ENCODE results near the gene KCNN3.

KCNN3 gene

GRCh38 chr1:154741327-154741726 lies 128.8 kb downstream of the KCNN3 start:
- peaks cover 13% of the 10 kb centered on the region for H3K27me3 ChIP-seq (ENCODE audit: control insufficient read depth, insufficient read depth, low read length)
- H3K4me3 ChIP-seq (ENCODE audit: low read length): no peak overlapping the region
- H3K36me3 ChIP-seq (ENCODE audit: control insufficient read depth, insufficient read depth, low read length): no peaks in the 10 kb centered on the region
- H3K9me3 ChIP-seq (ENCODE audit: control insufficient read depth, low read length): no peaks in the 10 kb centered on the region
- no peak overlapping the region for H3K9ac ChIP-seq (ENCODE audit: low read length)
- H3K4me1 ChIP-seq (ENCODE audit: control insufficient read depth, insufficient read depth, low read length): no peaks in the 10 kb centered on the region

DNA sequence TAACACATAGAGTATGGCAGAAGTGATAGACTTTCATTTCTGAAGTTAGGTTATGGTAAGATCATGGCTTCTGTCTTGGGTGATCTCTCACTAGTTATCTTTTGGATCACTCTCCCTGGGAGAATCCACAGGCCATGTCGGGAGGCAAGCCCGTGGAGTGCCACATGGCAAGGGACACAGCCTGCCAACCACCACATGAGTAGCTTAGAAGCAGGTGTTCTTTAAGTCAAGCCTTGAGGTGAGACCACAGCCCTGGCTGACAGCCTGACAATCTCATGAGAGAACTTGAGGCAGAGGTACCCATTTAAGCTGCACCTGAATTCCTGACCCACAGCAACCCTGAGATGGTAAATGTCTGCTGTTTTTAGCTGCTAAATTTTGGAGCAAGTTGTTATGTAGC lies 130.4 kb downstream of the KCNN3 start:
- H3K9ac ChIP-seq (ENCODE audit: low read length): no peak overlapping the region
- H3K9me3 ChIP-seq (ENCODE audit: control insufficient read depth, low read length): no peaks in the 10 kb centered on the region
- H3K27me3 ChIP-seq (ENCODE audit: control insufficient read depth, insufficient read depth, low read length): peaks cover 13% of the 10 kb centered on the region
- H3K36me3 ChIP-seq (ENCODE audit: control insufficient read depth, insufficient read depth, low read length): no peaks in the 10 kb centered on the region
- H3K4me1 ChIP-seq (ENCODE audit: control insufficient read depth, insufficient read depth, low read length): no peaks in the 10 kb centered on the region
- H3K4me3 ChIP-seq (ENCODE audit: low read length): no peak overlapping the region

- peaks cover 7% of the 10 kb centered on the region for H3K27me3 ChIP-seq (ENCODE audit: control insufficient read depth, insufficient read depth, low read length)
- no peak overlapping the region for H3K4me3 ChIP-seq (ENCODE audit: low read length)
- H3K9me3 ChIP-seq (ENCODE audit: control insufficient read depth, low read length): no peaks in the 10 kb centered on the region
- no peaks in the 10 kb centered on the region for H3K36me3 ChIP-seq (ENCODE audit: control insufficient read depth, insufficient read depth, low read length)
- H3K9ac ChIP-seq (ENCODE audit: low read length): no peak overlapping the region
- no peaks in the 10 kb centered on the region for H3K4me1 ChIP-seq (ENCODE audit: control insufficient read depth, insufficient read depth, low read length)
Measured at GRCh38 chr1:154736841-154737240, 133.2 kb downstream of the KCNN3 start.

DNA sequence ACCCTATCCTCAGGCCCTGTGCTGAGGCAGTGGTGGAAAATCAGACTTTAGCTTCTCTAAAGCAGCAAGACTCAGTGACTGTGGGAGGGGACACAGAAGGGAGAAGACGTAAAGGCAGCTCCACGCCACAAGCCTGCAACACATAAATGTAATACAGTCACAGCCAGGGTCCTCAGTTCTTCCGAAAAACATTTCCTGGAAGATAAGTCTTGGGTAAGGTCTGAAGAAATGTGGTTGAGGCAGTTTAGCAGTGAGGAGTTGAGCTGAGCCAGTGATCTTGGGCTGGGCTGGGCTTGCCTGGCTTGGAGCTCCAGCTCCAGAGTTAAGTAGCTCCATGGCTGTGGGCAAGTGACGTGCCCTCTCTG lies 134.3 kb downstream of the KCNN3 start:
- H3K9me3 ChIP-seq (ENCODE audit: control insufficient read depth, low read length): no peaks in the 10 kb centered on the region
- peaks cover 6% of the 10 kb centered on the region for H3K27me3 ChIP-seq (ENCODE audit: control insufficient read depth, insufficient read depth, low read length)
- peaks cover 7% of the 10 kb centered on the region for H3K4me1 ChIP-seq (ENCODE audit: control insufficient read depth, insufficient read depth, low read length)
- H3K4me3 ChIP-seq (ENCODE audit: low read length): no peak overlapping the region
- H3K9ac ChIP-seq (ENCODE audit: low read length): no peak overlapping the region
- H3K36me3 ChIP-seq (ENCODE audit: control insufficient read depth, insufficient read depth, low read length): no peaks in the 10 kb centered on the region

GRCh38 chr1:154735061-154735803 lies 134.8 kb downstream of the KCNN3 start:
- H3K36me3 ChIP-seq (ENCODE audit: control insufficient read depth, insufficient read depth, low read length): no peaks in the 10 kb centered on the region
- peaks cover 13% of the 10 kb centered on the region for H3K4me1 ChIP-seq (ENCODE audit: control insufficient read depth, insufficient read depth, low read length)
- H3K27me3 ChIP-seq (ENCODE audit: control insufficient read depth, insufficient read depth, low read length): peaks cover 6% of the 10 kb centered on the region
- no peaks in the 10 kb centered on the region for H3K9me3 ChIP-seq (ENCODE audit: control insufficient read depth, low read length)
- no peak overlapping the region for H3K9ac ChIP-seq (ENCODE audit: low read length)
- H3K4me3 ChIP-seq (ENCODE audit: low read length): no peak overlapping the region

DNA sequence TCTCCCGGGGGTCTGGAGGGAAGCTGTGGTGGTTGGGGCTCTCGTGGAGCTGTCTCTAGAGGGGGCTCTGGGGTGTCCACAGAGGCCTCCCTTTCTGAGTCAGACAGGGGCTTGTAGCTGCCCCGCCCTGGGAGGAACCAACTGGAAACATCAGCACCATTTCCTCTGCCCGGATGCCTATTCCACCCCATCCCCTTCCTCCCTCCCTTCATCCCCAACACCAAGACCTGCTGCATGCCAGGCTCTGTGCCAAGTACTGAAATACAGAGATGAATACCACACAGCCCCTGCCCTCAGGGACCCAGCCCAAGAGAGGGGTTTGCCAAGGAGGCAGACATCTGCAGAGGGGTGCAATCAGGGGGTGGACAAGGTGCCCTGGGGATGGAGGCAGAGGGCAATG lies 136.5 kb downstream of the KCNN3 start:
- Histone ChIP-seq H3K27me3 (ENCODE audit: control insufficient read depth, insufficient read depth, low read length) (peaks cover 6% of the 10 kb centered on the region), H3K36me3 (ENCODE audit: control insufficient read depth, insufficient read depth, low read length) (no peaks in the 10 kb centered on the region), H3K4me1 (ENCODE audit: control insufficient read depth, insufficient read depth, low read length) (peaks cover 19% of the 10 kb centered on the region), H3K9me3 (ENCODE audit: control insufficient read depth, low read length) (no peaks in the 10 kb centered on the region), H3K9ac (ENCODE audit: low read length) (no peak overlapping the region), H3K4me3 (ENCODE audit: low read length) (no peak overlapping the region)

- H3K4me3 ChIP-seq (ENCODE audit: low read length): no peak overlapping the region
- no peaks in the 10 kb centered on the region for H3K36me3 ChIP-seq (ENCODE audit: control insufficient read depth, insufficient read depth, low read length)
- H3K27me3 ChIP-seq (ENCODE audit: control insufficient read depth, insufficient read depth, low read length): no peaks in the 10 kb centered on the region
- peak overlapping the region; percentile 20 for H3K9ac ChIP-seq (ENCODE audit: low read length)
- H3K9me3 ChIP-seq (ENCODE audit: control insufficient read depth, low read length): no peaks in the 10 kb centered on the region
- peaks cover 19% of the 10 kb centered on the region for H3K4me1 ChIP-seq (ENCODE audit: control insufficient read depth, insufficient read depth, low read length)
Measured at GRCh38 chr1:154730986-154731489, 139.0 kb downstream of the KCNN3 start.

DNA sequence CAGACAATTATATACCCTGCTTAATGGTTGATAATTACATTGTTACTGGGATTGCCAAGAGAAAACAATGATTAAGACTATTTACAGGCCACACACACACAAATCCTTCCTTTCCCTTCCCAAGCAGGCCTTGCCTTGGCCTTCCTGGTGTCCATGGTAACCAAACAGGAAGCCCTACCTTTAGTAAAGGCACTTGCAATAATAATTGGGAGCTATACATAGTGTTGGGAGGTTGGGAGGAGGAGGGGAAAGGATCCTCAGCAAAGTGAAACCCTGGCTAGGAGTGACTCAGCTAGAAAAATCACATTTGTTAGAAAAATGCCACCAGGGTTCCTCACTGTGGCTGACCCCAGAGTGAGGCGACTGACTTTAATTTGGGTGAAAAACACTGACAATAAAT lies 139.8 kb downstream of the KCNN3 start:
- Histone ChIP-seq H3K9ac (ENCODE audit: low read length) (no peak overlapping the region), H3K4me3 (ENCODE audit: low read length) (no peak overlapping the region), H3K27me3 (ENCODE audit: control insufficient read depth, insufficient read depth, low read length) (no peaks in the 10 kb centered on the region), H3K4me1 (ENCODE audit: control insufficient read depth, insufficient read depth, low read length) (peaks cover 19% of the 10 kb centered on the region), H3K36me3 (ENCODE audit: control insufficient read depth, insufficient read depth, low read length) (no peaks in the 10 kb centered on the region), H3K9me3 (ENCODE audit: control insufficient read depth, low read length) (no peaks in the 10 kb centered on the region)

GRCh38 chr1:154729577-154729976 lies 140.5 kb downstream of the KCNN3 start:
- peaks cover 19% of the 10 kb centered on the region for H3K4me1 ChIP-seq (ENCODE audit: control insufficient read depth, insufficient read depth, low read length)
- H3K27me3 ChIP-seq (ENCODE audit: control insufficient read depth, insufficient read depth, low read length): no peaks in the 10 kb centered on the region
- no peak overlapping the region for H3K9ac ChIP-seq (ENCODE audit: low read length)
- no peaks in the 10 kb centered on the region for H3K9me3 ChIP-seq (ENCODE audit: control insufficient read depth, low read length)
- H3K4me3 ChIP-seq (ENCODE audit: low read length): no peak overlapping the region
- no peaks in the 10 kb centered on the region for H3K36me3 ChIP-seq (ENCODE audit: control insufficient read depth, insufficient read depth, low read length)

- Histone ChIP-seq H3K4me1 (ENCODE audit: control insufficient read depth, insufficient read depth, low read length) (peaks cover 24% of the 10 kb centered on the region), H3K27me3 (ENCODE audit: control insufficient read depth, insufficient read depth, low read length) (no peaks in the 10 kb centered on the region), H3K4me3 (ENCODE audit: low read length) (no peak overlapping the region), H3K9me3 (ENCODE audit: control insufficient read depth, low read length) (no peaks in the 10 kb centered on the region), H3K9ac (ENCODE audit: low read length) (no peak overlapping the region), H3K36me3 (ENCODE audit: control insufficient read depth, insufficient read depth, low read length) (no peaks in the 10 kb centered on the region)
Measured at GRCh38 chr1:154729031-154729442, 141.0 kb downstream of the KCNN3 start.

GRCh38 chr1:154726896-154727753 lies 143.0 kb downstream of the KCNN3 start:
- Histone ChIP-seq H3K4me1 (ENCODE audit: control insufficient read depth, insufficient read depth, low read length) (peaks cover 28% of the 10 kb centered on the region), H3K27me3 (ENCODE audit: control insufficient read depth, insufficient read depth, low read length) (no peaks in the 10 kb centered on the region), H3K36me3 (ENCODE audit: control insufficient read depth, insufficient read depth, low read length) (no peaks in the 10 kb centered on the region), H3K9ac (ENCODE audit: low read length) (no peak overlapping the region), H3K9me3 (ENCODE audit: control insufficient read depth, low read length) (no peaks in the 10 kb centered on the region), H3K4me3 (ENCODE audit: low read length) (no peak overlapping the region)

- Histone ChIP-seq H3K9me3 (ENCODE audit: control insufficient read depth, low read length) (no peaks in the 10 kb centered on the region), H3K27me3 (ENCODE audit: control insufficient read depth, insufficient read depth, low read length) (no peaks in the 10 kb centered on the region), H3K4me1 (ENCODE audit: control insufficient read depth, insufficient read depth, low read length) (peaks cover 28% of the 10 kb centered on the region), H3K4me3 (ENCODE audit: low read length) (no peak overlapping the region), H3K36me3 (ENCODE audit: control insufficient read depth, insufficient read depth, low read length) (no peaks in the 10 kb centered on the region), H3K9ac (ENCODE audit: low read length) (no peak overlapping the region)
Measured at GRCh38 chr1:154726443-154726842, 143.6 kb downstream of the KCNN3 start.

Data from mucosa of stomach (tissue), 1 donor.